ENCODE data around the gene GARRE1. TPM values are rescaled to one million over a fixed set of nuclear protein-coding genes. Genes with fewer than 3 reads are reported as not detected.

GARRE1 gene
- total and polyA plus RNA-seq, 2 of the 4 experiments (the other 2 are of a cell fraction), result 13.8 to 16.9 TPM

DNA sequence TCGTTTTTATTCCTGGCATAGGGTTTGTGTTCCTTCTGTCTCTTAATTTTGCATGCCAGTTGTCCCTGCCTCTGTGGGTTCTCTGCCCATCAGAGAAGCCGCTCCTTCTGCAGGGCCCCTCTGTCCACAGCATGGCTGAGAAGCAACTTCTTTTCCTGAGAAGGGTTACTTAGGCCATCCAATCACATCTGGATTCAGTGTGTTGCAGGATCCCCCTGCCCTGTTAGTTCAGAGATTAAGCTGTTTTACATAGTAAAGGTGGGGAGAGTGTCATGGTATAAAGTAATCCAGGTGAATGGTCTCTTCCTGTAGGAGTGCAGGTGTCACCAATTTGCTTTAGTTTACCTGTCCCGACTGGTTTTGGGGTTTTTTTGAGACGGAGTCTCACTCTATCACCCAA, 22.9 kb upstream of the GARRE1 start:
- Histone ChIP-seq H3K4me1 (ENCODE audit: control insufficient read depth, insufficient read depth, low read length) (peaks cover 13% of the 10 kb centered on the region), H2BK15ac (ENCODE audit: low read depth, low read length) (no peak overlapping the region), H3K18ac (ENCODE audit: low read depth, low read length) (no peak overlapping the region), H2BK20ac (ENCODE audit: low read depth, low read length) (no peak overlapping the region), H3K36me3 (ENCODE audit: control insufficient read depth, insufficient read depth, low read length) (peaks cover 19% of the 10 kb centered on the region), H4K8ac (ENCODE audit: low read depth in 2 of 2, low read length in 2 of 2) (peak overlapping the region in 1 of 2 experiments; percentile 52; a peak in 1 of 4 replicates), H2AK5ac (ENCODE audit: low read depth, low read length) (peak overlapping the region; percentile 29; the same call in 1 of the 2 replicates), H4K5ac (ENCODE audit: low read depth, low read length) (no peak overlapping the region), H3K9me3 (ENCODE audit: control insufficient read depth, insufficient read depth, low read length) (no peaks in the 10 kb centered on the region), H2AFZ (replicated peaks; ENCODE audit: low read length, poor library complexity) (no peak overlapping the region), H3K23ac (ENCODE audit: low read depth, low read length) (peak overlapping the region; percentile 29; the same call in 1 of the 2 replicates), H3K14ac (replicated peaks; ENCODE audit: low read depth, low read length) (peak overlapping the region; percentile 60; the same call in 1 of the 2 replicates), H3K56ac (ENCODE audit: extremely low read depth, insufficient read depth, low read length) (no peak overlapping the region), H3K27ac (ENCODE audit: insufficient read depth, low read length) (no peak overlapping the region), H4K91ac (ENCODE audit: insufficient read depth, low read depth, low read length) (no peak overlapping the region), H3K9me1 (ENCODE audit: insufficient read depth, low read length) (peaks cover 23% of the 10 kb centered on the region), H3K79me1 (ENCODE audit: low read depth in 1 of 2, low read length in 2 of 2) (peaks cover 26 to 61% of the 10 kb centered on the region in 2 experiments; a peak in 3 of 4 replicates), H4K20me1 (ENCODE audit: insufficient read depth, low read length) (peaks cover 23% of the 10 kb centered on the region), H3K4me3 (ENCODE audit: insufficient read depth, low read depth, low read length) (no peak overlapping the region), H3K9ac (ENCODE audit: low read depth, low read length) (no peak overlapping the region), H2BK120ac (ENCODE audit: low read depth, low read length) (peak overlapping the region; percentile 10; the same call in 1 of the 2 replicates), H3K4ac (ENCODE audit: low read depth, low read length) (peak overlapping the region; percentile 19), H2BK5ac (ENCODE audit: low read depth, low read length, poor library complexity, severe bottlenecking) (no peak overlapping the region), H3K4me2 (ENCODE audit: low read depth, low read length) (no peak overlapping the region), H2AK9ac (replicated peaks; ENCODE audit: low read depth, low read length, poor library complexity) (no peak overlapping the region), H3K27me3 (ENCODE audit: control insufficient read depth, insufficient read depth, low read length) (no peaks in the 10 kb centered on the region)
- intact Hi-C loops (cut with micrococcal nuclease) (no loop called here), in situ Hi-C loops (cut with MboI; ENCODE audit: low sequenced_read_pairs) (loop anchor here (10.0 kb wide), 1 partner anchor 103 kb away; no protein-coding TSS in a partner anchor), dilution Hi-C loops (cut with HindIII; ENCODE audit: low sequenced_read_pairs, unreplicated experiment) (no loop called here)
- no TSS peak for BruUV-seq (replicated peaks)
- POLR2A ChIA-PET (ENCODE audit: unreplicated experiment), result no interaction called here
- TF ChIP-seq NFE2L2 (IDR thresholded peaks at IDR 0.05; ENCODE audit: low read depth, low read length) (no peak), MXI1 (IDR thresholded peaks at IDR 0.05; ENCODE audit: borderline replicate concordance, low read depth, low read length) (no peak), RAD21 (IDR thresholded peaks at IDR 0.05; ENCODE audit: low read length) (no peak), CEBPB (IDR thresholded peaks at IDR 0.05; ENCODE audit: low read depth, low read length) (no peak), MAZ (IDR thresholded peaks at IDR 0.05; ENCODE audit: borderline replicate concordance, low read depth, low read length) (no peak)
- TF ChIP-seq, protein P1, sequence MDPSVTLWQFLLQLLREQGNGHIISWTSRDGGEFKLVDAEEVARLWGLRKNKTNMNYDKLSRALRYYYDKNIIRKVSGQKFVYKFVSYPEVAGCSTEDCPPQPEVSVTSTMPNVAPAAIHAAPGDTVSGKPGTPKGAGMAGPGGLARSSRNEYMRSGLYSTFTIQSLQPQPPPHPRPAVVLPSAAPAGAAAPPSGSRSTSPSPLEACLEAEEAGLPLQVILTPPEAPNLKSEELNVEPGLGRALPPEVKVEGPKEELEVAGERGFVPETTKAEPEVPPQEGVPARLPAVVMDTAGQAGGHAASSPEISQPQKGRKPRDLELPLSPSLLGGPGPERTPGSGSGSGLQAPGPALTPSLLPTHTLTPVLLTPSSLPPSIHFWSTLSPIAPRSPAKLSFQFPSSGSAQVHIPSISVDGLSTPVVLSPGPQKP (IDR thresholded peaks at IDR 0.05; ENCODE audit: borderline replicate concordance, low read depth, low read length), result no peak
- TF ChIP-seq, protein P2, sequence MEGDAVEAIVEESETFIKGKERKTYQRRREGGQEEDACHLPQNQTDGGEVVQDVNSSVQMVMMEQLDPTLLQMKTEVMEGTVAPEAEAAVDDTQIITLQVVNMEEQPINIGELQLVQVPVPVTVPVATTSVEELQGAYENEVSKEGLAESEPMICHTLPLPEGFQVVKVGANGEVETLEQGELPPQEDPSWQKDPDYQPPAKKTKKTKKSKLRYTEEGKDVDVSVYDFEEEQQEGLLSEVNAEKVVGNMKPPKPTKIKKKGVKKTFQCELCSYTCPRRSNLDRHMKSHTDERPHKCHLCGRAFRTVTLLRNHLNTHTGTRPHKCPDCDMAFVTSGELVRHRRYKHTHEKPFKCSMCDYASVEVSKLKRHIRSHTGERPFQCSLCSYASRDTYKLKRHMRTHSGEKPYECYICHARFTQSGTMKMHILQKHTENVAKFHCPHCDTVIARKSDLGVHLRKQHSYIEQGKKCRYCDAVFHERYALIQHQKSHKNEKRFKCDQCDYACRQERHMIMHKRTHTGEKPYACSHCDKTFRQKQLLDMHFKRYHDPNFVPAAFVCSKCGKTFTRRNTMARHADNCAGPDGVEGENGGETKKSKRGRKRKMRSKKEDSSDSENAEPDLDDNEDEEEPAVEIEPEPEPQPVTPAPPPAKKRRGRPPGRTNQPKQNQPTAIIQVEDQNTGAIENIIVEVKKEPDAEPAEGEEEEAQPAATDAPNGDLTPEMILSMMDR (conservative IDR thresholded peaks at IDR 0.05; ENCODE audit: low read depth, low read length), result no peak
- 100% methylated on average over 1 of the region's 4 CpGs; no CpG with 5 or more reads in 1 of the 2 experiments for WGBS, 2 experiments (ENCODE audit: extremely low coverage in 2 of 2, insufficient read length in 1 of 2)
- no peak for ATAC-seq (ENCODE audit: low read depth)
- no peak for DNase-seq
- CTCF ChIA-PET, result interaction anchor here (0.8 kb wide), 1 partner anchor 11 kb away, joined by 3 read pairs; no protein-coding TSS in a partner anchor

Data from IMR-90 (cell line).